GM21723 (cell line): Measurements from ENCODE around the gene DNAJB11.
"Not testable (repeated sequence)": the region's sequence is repeated elsewhere in the genome, so short reads cannot be mapped to it uniquely, and the experiment has no call there.

Experiments used
- ATAC-seq: cut with Tn5 transposase; IDR thresholded peaks from one replicate; pipeline ENCODE4 v1.9.1; 2021; ENCODE audit warnings: mild to moderate bottlenecking, moderate library complexity; ENCODE audit not compliant: unreplicated experiment

Gene DNAJB11

DNA sequence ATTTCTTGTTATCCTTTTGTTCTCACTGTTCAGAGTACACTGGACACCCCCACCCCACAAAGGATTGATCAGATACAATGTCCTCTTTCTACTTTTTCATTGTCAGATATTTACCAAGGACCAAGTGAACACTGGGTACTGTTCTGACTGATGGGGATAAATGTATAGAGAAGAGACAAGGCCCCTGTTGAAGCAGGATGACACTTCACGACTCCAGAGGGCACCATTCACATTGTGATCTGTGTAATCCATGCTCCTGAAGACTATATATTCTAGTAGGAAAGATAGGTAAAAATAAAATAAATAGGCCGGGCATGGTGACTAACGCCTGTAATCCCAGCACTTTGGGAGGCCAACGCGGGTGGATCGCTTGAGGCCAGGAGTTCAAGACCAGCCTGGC is 19.1 kb upstream of the DNAJB11 start:
- no peak for ATAC-seq

DNA sequence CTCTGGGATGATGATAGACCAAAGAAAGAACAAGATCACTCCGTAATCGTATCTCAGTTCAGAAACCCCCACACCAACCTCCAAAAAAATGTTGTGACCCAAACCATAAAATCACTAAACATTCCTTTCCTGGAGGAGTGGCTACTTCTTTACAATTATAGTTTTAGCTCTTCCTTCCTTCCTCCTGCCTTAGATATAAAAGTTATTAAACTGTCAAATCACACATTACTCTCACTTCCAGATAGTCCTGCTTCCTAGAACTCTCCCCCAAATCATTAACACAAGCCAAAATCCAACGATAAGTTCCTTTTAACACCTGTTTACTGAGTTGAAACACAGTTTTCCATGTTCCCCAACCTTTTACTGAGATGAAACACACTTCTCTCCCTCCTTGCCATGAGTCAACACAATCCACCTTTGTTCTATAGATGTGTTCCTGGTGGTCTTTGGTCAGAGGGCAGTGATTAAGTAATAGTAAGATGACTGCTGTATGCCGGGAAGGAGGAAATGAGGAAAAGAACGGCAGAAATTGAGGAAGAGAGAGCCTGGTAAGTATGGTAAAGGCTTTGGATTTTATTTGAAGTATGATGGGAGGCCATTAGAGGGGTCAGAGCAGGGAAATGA is 18.0 kb upstream of the DNAJB11 start:
- ATAC-seq: no peak

DNA sequence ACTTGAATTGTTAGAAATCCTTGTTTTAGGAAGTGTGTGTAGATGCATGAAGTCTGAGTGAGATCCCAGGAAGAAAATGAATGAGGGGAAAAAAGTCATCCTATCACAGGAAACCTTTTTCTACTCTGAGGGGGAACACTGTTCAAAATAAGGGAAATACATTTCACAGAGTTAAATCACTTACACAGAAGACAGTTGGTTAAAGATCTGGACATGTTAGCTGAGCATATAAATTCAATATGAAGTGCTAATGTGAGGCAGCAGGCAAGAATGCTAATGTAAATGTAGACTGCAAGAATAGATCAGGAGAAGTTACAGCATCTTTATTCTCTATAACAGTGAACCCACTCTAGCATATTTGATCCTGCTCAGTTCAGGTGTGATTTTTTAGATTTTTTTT is 5.9 kb upstream of the DNAJB11 start:
- no peak for ATAC-seq

DNA sequence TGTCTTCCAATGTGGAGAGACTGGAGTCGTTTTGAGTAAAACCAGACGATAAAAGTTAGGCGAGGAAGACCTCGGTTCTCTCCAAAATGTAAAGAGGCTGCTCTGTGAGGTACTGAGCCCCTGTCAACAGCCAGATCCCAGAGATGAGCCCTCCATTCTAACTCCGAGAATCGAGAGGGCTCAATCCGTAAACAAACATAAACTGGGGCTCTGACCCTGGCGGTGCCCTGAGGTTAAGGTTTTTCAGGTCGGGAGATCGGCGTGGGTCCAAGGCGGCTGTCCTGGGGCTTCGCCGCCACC is 3.8 kb upstream of the DNAJB11 start:
- ATAC-seq: no peak

DNA sequence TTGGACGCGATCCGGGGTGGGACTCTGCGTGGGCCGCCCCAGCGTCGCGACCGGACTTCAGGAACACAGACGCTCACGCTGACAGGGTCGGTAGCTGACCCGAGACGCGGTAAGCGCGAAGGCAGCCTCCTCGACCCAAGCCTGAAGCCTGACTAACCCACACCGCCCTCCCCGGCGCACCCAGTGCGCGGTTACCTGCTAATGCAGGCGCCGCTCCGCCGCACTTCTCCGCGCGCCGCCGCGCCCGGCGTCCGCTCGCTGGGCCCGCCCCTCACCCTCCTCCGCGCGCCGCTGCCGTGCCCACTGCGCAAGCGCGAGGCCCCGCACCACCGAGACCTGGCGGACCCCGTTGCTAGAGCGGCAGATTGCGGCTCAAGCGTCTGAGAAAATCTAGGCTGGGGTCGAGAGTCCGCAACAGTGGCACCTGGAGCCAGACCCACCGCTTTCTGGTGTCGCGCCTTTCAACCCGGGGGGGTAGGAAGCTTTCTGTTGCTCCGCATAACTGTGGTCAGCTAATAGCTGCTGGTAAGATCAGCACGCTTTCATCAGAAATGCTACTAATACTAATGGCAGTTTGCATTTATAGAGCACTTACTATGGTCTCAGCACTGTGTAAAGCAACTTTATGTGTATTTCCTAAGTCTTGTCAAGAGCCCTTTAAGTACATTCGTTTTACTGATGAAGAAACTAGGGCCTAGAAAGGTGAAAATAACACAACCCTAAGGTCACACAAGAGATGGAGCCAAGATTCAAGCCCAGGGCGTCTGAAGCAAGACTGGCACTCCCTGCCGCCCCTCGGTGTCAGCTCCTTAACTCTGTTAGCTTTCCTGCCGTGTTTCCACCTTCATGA is 3.2 kb upstream of the DNAJB11 start, which contains the start of gene TBCCD1:
Gene TBCCD1, minus strand, starts transcription at position 268 of the 850 bp plus-strand sequence. CDS start 3,010 bp downstream, outside the sequence.
- ATAC-seq: peak; percentile 46

DNA sequence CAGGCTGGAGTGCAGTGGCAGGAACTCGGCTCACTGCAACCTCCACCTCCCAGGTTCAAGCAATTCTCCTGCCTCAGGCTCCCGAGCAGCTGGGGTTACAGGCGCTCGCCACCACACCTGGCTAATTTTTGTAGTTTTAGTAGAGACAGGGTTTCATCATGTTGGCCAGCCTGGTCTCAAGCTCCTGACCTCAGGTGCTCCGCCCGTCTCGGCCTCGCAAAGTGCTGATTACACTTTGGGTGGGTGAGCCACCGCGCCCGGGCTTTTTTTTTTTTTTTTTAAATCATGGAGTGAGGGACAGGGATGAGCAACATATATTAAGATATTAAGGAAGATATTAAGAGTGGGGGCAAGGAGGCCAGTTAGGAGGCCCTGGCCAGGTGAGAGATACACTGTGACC is 1.2 kb upstream of the DNAJB11 start:
- ATAC-seq: not testable (repeated sequence)

DNA sequence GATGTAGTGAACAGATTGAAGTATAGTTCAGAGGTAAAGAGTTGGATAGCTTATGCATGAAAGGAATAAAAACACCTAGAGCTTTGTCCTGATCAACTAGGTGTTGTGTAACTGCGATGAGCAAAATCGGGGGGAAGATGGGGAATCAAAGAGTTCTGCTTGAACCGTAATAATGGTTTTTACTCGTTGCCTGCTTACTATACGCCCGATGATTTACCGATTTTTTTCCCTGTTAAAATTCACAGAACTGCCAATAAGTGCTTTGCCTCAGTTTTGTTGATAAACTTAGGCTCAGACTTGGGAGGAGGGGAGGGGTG is 783 bp upstream of the DNAJB11 start:
- no peak for ATAC-seq

DNA sequence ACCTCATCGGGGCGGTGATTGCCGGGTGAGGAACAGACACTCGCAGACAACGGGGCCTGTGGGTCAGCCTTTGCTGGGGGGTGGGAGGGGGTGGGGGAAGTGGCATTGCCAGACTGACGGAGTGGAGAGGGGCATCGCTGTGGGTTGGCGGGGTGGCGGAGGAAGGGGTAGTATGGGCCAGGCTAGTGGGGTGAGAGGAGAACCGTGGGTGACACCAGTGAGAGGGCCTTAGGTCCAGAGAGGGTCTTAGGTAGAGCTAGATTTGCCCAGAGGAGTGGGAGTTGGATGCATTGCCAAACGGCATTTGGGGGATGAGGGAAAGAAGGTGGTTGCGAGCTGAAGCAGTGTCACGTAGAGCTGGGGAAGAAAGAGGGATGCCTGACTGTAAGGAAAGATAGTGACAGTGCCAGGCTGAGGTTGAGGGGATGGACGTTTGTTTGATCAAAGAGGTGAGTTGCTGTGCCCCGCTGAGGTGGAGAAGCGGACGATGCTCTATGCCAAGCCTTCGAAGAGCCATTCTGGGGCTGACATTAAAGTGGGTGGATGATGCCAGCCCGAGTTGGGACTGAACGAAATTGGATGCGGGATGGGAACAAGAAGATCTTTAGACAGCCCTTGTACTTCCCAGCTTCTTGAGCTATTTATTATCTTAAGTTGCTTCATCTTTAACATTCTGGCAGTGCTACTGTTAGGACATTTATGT is 572 bp downstream of the DNAJB11 start:
- ATAC-seq: no peak

DNA sequence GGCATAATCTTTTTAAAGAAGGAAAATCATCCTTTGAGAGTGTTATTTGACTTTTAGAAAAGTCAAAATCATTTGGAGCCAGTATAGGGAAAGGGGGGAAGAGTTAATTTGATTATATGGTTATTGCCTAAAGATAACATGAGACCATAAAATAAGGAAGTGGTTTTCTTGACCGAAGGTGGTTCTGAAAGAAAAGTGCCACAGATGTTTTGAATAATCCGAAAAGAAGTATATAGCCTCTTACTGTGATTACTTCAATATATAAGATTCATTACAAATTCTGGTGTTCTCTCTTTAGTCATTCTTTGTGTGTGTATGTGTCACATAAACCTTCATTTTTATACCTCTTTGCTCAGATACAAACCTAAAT is 1.1 kb downstream of the DNAJB11 start:
- no peak for ATAC-seq

DNA sequence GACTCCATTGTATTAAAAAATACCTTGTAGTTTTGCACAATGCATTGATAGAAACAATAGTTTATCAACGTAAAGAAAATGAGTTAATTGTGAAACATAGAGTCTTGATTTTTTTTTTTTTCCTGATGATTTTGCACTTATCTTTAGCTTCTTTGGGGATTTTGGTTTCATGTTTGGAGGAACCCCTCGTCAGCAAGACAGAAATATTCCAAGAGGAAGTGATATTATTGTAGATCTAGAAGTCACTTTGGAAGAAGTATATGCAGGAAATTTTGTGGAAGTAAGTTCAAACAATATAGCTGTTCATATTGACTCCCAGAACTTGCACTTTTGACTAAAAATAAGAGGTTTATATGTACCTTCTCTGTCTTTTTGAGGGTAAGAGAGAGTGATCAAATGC is 7.0 kb downstream of the DNAJB11 start:
- ATAC-seq: no peak

DNA sequence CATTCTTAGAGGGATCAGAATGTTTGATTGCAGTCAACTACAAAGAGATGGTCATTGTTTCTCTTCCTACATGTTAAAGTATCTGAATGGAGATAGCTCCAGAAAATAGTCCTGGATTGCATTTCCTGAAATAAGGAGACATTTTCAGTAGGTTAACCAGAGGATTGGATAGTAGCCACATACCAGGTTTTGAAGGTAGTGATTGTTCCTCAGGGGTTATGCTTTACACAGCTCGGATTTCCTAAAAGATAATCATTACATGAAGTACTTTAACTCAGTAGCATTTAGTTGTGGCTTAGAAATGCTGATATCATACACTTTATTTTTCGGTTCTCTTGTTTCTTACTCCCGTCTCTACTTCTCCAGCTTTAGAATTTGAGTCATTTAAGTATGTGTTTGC is 10.3 kb downstream of the DNAJB11 start:
- ATAC-seq: no peak

DNA sequence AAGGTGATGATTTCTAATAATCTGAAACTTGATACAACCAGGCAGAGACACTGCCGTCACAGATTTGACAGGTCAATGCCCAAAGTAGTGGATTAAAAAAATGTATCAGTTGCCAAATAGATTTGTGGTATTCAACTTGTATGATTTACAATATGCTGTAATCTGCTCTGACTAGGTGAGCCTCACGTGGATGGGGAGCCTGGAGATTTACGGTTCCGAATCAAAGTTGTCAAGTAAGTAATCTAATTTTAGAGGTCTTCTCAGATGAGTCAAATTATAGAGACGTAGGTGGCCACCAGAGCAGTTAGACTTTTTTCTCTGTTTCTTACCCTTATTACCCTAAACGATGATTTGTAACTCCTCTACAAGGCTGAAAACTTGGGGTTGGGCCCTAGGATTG is 12.0 kb downstream of the DNAJB11 start:
- ATAC-seq: no peak

DNA sequence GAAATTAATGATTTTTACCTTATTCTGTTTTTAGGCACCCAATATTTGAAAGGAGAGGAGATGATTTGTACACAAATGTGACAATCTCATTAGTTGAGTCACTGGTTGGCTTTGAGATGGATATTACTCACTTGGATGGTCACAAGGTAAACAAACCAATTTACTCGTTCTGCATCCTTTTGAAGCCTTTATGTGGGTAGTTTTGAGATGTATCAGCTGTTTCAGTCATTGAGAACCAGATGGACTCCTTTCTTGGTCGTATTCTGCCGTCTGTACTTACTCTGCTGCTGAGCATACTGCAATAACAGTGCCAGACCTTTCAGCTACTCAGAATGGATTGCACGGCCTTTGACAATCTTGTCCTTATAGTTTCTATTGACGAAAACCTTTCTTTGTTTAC is 13.3 kb downstream of the DNAJB11 start:
- no peak for ATAC-seq

DNA sequence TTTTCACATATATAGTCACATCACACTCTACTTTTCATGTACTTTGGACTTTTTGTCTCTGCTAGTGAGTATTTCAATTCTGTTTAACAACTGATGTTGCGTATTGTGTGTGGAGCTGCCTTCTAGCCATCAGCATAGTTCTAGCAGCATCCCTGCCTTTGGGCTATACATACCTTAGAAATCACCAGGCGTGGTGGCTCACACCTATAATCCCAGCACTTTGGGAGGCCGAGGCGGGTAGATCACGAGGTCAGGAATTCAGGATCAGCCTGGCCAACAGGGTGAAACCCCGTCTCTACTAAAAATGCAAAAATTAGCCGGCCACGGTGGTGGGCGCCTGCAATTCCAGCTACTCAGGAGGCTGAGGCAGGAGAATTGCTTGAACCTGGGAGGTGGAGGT is 15.7 kb downstream of the DNAJB11 start:
- ATAC-seq: not testable (repeated sequence)

DNA sequence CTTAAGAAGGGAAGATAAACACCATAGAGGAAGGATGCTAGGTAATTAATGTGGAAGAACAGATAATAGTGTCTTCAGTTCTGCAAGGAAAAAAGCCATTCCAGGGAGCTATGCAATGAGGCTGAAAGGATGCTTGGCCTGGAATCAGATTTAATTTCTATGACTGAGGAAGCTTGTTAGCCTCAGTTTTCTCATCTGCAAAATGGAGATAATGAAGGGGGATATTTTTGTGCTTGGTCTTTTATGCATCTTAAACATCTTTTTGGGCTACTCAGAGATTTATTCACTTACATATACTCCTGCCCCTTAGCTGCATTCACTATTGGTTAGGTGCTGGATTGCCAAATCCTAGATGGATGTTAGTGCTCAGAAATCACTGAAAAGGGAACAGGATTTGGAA is 16.7 kb downstream of the DNAJB11 start:
- no peak for ATAC-seq

DNA sequence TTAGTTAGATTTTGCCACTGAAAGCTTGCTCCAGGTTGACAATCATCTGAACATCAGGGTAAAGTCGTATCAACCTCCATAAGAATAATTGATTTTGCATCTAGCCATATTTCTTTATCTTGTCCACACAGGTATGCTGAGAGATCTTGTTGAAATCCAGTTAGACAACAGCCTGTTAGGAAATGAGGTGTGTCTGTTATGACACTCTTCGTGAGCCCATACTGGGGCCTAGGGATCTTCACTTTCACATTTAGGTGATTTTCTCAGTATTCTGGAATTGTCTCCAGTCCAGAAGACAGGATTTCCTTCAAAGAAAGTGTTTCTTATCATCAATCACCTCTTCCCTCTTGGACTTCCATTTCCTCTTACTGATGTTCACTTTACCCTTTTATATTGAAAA is 18.1 kb downstream of the DNAJB11 start:
- ATAC-seq: no peak

DNA sequence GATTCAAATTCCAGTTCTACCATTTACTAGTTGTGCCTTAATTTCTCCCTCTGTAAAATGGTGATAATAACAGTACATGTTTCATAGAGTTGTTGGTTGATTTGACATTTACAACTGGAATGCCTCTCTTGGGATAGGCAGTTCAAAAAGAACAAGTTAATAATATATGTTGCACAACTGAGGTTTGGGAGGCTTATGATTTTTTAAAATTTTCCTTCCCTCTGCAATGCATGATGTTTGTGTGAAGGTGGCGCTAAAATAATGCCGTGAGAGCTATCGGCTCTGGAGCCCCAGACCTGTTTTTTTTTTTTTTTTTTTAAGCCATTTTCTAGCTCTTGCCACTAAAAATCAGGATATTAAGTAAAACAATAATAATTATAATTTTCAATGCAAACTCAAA is 18.6 kb downstream of the DNAJB11 start:
- no peak for ATAC-seq

DNA sequence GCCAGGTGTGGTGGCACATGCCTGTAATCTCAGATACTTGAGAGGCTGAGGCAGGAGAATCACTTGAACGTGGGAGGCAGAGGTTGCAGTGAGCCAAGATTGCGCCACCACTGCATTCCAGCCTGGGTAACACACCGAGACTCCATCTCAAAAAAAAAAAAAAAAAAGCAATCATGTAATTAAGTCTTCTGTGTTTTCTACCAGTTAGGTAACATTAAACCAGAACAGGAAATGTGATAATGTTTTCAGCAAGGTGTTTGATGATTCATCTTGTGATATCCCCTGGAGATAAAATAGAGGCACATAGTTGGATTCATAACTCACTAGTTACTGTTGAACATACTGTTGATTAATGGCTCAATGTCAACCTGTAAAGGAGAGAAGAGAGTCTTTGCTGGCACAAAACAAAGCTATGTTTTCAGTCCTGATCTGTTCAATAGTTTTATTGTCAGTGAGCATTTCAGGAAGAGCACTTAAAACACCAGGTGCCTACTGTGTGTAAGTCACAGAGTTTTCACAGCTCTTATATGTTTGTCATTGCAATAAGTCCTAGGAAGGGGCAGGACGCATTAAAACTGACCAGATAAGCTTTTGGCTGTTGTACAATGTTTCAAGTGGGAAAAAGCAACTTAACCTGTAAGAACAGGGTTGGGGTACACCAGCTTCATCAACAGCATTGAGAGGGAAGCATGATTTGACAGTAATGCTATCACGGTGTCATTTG is 19.5 kb downstream of the DNAJB11 start:
- no peak for ATAC-seq

DNA sequence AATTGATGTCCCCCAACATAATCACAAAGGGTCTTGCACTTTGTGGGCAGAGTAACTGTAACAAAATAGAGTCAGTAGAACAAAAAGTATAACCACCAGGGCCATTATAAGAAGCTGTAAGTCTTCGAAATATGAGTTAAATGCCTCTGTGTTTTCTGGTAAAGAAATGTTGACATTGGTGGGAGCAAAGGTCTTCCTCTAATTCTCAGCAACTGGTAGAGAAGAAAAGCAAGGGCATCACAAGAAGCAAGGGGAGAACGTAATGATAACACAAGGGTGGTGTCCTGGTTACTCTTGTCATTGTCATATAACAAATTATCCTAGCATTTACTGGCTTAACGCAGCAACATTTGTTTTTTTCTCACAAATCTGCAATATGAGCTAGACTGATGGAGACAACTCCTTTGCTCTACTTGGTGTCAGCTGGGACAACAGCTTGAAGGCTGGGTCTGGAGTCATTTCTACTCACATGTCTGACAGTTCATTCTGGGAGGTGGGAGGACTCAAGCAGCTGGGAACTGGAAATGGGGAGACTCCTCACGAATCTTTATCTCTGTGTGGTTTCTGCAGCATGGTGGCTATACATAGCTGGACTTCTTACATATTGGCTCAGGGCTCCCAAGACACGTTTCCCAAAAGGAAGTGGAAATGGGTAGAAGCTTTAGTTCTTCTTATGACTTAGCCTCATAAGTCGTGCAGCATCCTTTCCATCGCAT is 20.2 kb downstream of the DNAJB11 start:
- ATAC-seq: no peak

DNA sequence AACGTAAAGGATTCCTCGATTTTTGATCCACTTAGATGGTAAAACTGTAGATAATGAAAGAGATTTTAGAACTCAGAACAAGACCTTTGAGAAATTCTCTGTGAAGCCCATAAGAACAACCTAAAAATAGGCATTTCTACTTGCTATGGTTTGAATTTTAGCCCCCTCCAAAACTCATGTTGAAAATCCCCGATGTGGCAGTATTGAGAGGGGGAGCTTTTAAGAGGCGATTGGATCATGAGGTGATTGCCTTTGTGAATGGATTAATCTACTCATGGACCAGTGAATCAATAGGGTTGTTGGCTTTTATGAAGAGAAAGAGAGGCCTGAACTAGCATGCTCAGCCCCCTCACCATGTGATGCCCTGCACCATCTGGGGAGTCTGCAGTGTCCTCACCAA is 22.2 kb downstream of the DNAJB11 start:
- ATAC-seq: no peak

DNA sequence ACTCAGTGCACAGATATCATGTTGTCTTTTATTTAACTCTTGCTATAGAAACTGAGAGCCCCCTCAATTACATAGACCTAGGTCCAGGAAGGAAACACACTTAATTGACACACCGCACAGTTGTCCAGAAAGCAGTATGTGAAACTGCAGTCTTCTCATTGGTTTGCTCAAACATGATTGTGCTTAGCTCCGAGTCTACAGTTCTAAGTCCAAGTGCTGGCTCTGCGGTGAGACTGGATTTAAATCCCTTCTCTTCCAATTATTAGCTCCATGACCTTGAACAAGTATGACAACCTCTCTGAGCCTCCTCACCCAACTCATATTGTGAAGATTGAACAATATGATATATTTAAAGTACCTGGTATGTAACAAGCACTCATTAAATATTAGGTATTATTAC is 23.3 kb downstream of the DNAJB11 start:
- ATAC-seq: no peak
